Measurements from ENCODE around the gene SAMD9L. TPM values are rescaled to one million over a fixed set of nuclear protein-coding genes. Genes with fewer than 3 reads are reported as not detected.

Gene SAMD9L
- 4.4 TPM for total RNA-seq

GRCh38 chr7:93148144-93148543 lies at the start of gene SAMD9L:
SAMD9L (minus strand) TSS chr7:93148385; CDS start chr7:93135971, 12,414 bp downstream.

DNA sequence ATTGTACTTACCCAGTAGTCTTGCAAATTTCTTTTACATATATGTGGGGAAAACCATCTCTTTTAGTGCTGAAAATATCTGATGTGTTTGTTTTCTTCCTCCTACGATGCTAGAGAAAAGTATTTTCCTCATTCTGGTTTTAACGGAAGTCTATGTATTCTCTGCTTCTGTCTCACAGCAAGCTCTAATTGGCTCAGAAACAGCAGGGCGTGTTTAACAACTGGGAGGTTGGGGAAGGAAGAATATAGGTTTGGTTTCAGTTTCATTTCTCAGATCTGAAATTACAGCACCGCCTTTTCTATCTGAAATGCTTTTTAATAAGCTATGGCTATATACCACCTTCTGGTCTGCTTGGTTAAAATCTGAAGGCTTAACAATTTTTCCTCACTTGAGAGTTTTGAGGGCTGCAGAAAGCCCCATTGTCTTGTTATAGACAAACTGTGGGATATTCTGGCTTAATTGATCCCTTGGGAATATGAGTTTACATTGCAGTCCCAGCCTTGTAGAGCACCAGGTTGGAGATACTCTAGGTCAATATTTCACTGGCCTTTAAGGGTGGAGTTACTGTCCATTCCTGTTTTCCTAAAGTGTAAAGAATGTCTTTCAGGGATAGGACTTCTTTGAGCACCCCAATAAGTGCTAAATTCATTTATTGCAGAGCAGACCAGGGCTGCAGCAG lies 30.2 kb downstream of the SAMD9L start, which contains the start of gene SAMD9:
Gene SAMD9 (minus strand): TSS at position 128 of the 679 bp plus-strand sequence. CDS start 11,882 bp downstream, outside the sequence.

Other genes with a start within 250 kb of the SAMD9L start
- gene SAMD9, start 30.4 kb downstream of the SAMD9L start, total RNA-seq = 3.2 TPM
- 0.23 TPM for gene HEPACAM2, start 78.1 kb upstream of the SAMD9L start, total RNA-seq
- 98.5 TPM for gene VPS50, start 84.0 kb upstream of the SAMD9L start, total RNA-seq